GM21717 (cell line): Measurements from ENCODE around the gene TMEM175.

Source experiments
- ATAC-seq: cut with Tn5 transposase; IDR thresholded peaks from one replicate; pipeline ENCODE4 v1.9.1; 2021; ENCODE audit warnings: mild to moderate bottlenecking, moderate library complexity; ENCODE audit not compliant: unreplicated experiment

TMEM175 gene

GRCh38 chr4:945274-946102 is 13.2 kb downstream of the TMEM175 start:
- ATAC-seq, result no peak

GRCh38 chr4:946103-946450 is 13.8 kb downstream of the TMEM175 start:
- no peak for ATAC-seq

- ATAC-seq, result no peak
Measured at GRCh38 chr4:946517-947471, 14.5 kb downstream of the TMEM175 start.

- ATAC-seq, result no peak
Measured at GRCh38 chr4:947491-947971, 15.3 kb downstream of the TMEM175 start.

- no peak for ATAC-seq
Measured at GRCh38 chr4:948101-948935, 16.1 kb downstream of the TMEM175 start.

GRCh38 chr4:948936-949300 is 16.7 kb downstream of the TMEM175 start:
- ATAC-seq, result no peak

GRCh38 chr4:949656-950055 is 17.4 kb downstream of the TMEM175 start:
- ATAC-seq, result no peak

GRCh38 chr4:950136-951020 is 18.1 kb downstream of the TMEM175 start:
- ATAC-seq, result no peak

- ATAC-seq, result no peak
Measured at GRCh38 chr4:951186-951585, 18.9 kb downstream of the TMEM175 start.

GRCh38 chr4:951594-952468 is 19.6 kb downstream of the TMEM175 start:
- ATAC-seq, result no peak

GRCh38 chr4:952881-953573 is 20.8 kb downstream of the TMEM175 start:
- no peak for ATAC-seq

- ATAC-seq, result no peak
Measured at GRCh38 chr4:953574-953915, 21.3 kb downstream of the TMEM175 start.

- no peak for ATAC-seq
Measured at GRCh38 chr4:954211-955020, 22.2 kb downstream of the TMEM175 start.

- no peak for ATAC-seq
Measured at GRCh38 chr4:955161-955921, 23.1 kb downstream of the TMEM175 start.

GRCh38 chr4:955931-956381 is 23.7 kb downstream of the TMEM175 start:
- ATAC-seq, result no peak

GRCh38 chr4:956531-957230 is 24.4 kb downstream of the TMEM175 start:
- ATAC-seq, result no peak
